IMR-90 (cell line): ENCODE data around the gene MCM8.

Experiments used
- CEBPB ChIP-seq: IDR thresholded peaks from 2 replicates; pipeline ENCODE4 v1.6.1; 2012; ENCODE audit warnings: low read depth, low read length, improper control_type of control experiment
- CTCF ChIP-seq: conservative IDR thresholded peaks from 2 replicates; pipeline ENCODE4 v1.5.1; 2012; ENCODE audit warnings: mild to moderate bottlenecking, low read depth, low read length, improper control_type of control experiment
- FOS ChIP-seq: fragments of 150-350 bp; IDR thresholded peaks from 2 replicates; pipeline ENCODE4 v1.6.1; 2016; ENCODE audit warnings: low read depth, low read length
- MXI1 ChIP-seq: IDR thresholded peaks from 2 replicates; pipeline ENCODE4 v1.6.1; 2012; ENCODE audit warnings: low read depth, mild to moderate bottlenecking, low read length, moderate library complexity, borderline replicate concordance
- NFE2L2 ChIP-seq: fragments of 150-350 bp; IDR thresholded peaks from 2 replicates; pipeline ENCODE4 v1.6.1; 2016; ENCODE audit warnings: low read depth, mild to moderate bottlenecking, low read length
- POLR2A ChIP-seq: IDR thresholded peaks from 2 replicates; pipeline ENCODE4 v1.6.1; 2012; ENCODE audit warnings: mild to moderate bottlenecking, low read depth, low read length
- RAD21 ChIP-seq: IDR thresholded peaks from 2 replicates; pipeline ENCODE4 v1.6.1; 2012; ENCODE audit warnings: low read length, improper control_type of control experiment
- RCOR1 ChIP-seq: IDR thresholded peaks from 2 replicates; pipeline ENCODE4 v1.6.1; 2012; ENCODE audit warnings: mild to moderate bottlenecking, low read length, improper control_type of control experiment; ENCODE audit not compliant: insufficient replicate concordance
- RFX5 ChIP-seq: IDR thresholded peaks from 2 replicates; pipeline ENCODE4 v1.8.0; 2012; ENCODE audit warnings: low read depth, mild to moderate bottlenecking, low read length, moderate library complexity
- SMC3 ChIP-seq: fragments of 150-350 bp; IDR thresholded peaks from 2 replicates; pipeline ENCODE4 v1.6.1; 2016; ENCODE audit warnings: low read depth, mild to moderate bottlenecking, antibody characterized with exemption, low read length, moderate library complexity
- TF ChIP-seq, protein P1 (sequence below): fragments of 150-350 bp; IDR thresholded peaks from 2 replicates; pipeline ENCODE4 v1.6.1; 2017; ENCODE audit warnings: mild to moderate bottlenecking, antibody characterized with exemption, low read length, low read depth

- TF ChIP-seq SMC3 (no peak), POLR2A (no peak), CTCF (no peak), RFX5 (no peak), NFE2L2 (no peak), CEBPB (no peak), RAD21 (no peak), FOS (no peak), MXI1 (no peak), RCOR1 (no peak)
- TF ChIP-seq, protein P1, sequence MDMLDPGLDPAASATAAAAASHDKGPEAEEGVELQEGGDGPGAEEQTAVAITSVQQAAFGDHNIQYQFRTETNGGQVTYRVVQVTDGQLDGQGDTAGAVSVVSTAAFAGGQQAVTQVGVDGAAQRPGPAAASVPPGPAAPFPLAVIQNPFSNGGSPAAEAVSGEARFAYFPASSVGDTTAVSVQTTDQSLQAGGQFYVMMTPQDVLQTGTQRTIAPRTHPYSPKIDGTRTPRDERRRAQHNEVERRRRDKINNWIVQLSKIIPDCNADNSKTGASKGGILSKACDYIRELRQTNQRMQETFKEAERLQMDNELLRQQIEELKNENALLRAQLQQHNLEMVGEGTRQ, result no peak
These were observed 37.3 kb upstream of the MCM8 start for GRCh38 chr20:5913166-5913565.
